SK-N-SH treated with all-trans-retinoic acid at 6 μM for 48 hours (cell line): ENCODE measurements around the gene CTSF.

Source experiments
- ARNTL ChIP-seq: fragments of 450-650 bp; formaldehyde crosslinking; IDR thresholded peaks from 2 replicates; pipeline ENCODE4 v1.5.0; 2020; ENCODE audit warnings: low read depth, mild to moderate bottlenecking, moderate library complexity, borderline replicate concordance
- CSDC2 ChIP-seq: fragments of 250-450 bp; sonication (Bioruptor Pico); IDR thresholded peaks from 2 replicates; pipeline ENCODE4 v1.5.0; 2020; ENCODE audit warnings: mild to moderate bottlenecking, moderate library complexity
- RARB ChIP-seq: fragments of 250-450 bp; sonication (Bioruptor Pico); IDR thresholded peaks from 2 replicates; pipeline ENCODE4 v1.8.0; 2021; ENCODE audit warnings: mild to moderate bottlenecking, moderate library complexity
- SNAI2 ChIP-seq: fragments of 250-450 bp; sonication (Bioruptor Pico); IDR thresholded peaks from 2 replicates; pipeline ENCODE4 v1.5.0; 2020; ENCODE audit warnings: mild to moderate bottlenecking, moderate library complexity
- TCF4 ChIP-seq: fragments of 250-450 bp; sonication (Bioruptor Pico); IDR thresholded peaks from 2 replicates; pipeline ENCODE4 v1.8.0; 2021; ENCODE audit warnings: mild to moderate bottlenecking, moderate library complexity, borderline replicate concordance

DNA sequence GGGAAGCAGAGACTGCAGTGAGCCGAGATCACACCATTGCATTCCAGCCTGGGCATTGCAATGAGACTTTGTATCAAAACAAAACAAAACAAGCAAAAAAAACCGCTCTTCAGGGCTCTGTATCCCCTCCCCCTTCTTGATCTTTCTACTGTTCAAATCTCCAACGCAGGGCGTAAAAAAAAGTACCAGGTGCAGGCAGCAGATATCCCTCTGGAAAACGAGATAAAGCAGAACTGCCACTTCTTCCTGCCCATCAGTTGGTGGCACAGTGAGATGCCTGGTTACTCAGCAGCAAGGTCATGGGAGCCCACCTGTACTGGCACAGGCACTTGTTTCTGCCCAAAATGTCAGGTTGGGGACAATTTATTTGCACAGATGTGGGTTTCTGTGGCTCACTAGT is 35.7 kb upstream of the CTSF start:
- no peak for TF ChIP-seq ARNTL (CRISPR knock-in tag)
- TF ChIP-seq TCF4 = no peak
- no peak for TF ChIP-seq RARB
- no peak for TF ChIP-seq CSDC2 (CRISPR knock-in tag)
- TF ChIP-seq SNAI2 (CRISPR knock-in tag) = no peak
